HG03432 (cell line): Measurements from ENCODE around the gene BRSK1.

Experiments used
- ATAC-seq: cut with Tn5 transposase; IDR thresholded peaks from one replicate; pipeline ENCODE4 v1.9.1; 2021; ENCODE audit warnings: mild to moderate bottlenecking, moderate library complexity; ENCODE audit not compliant: unreplicated experiment

Gene BRSK1

GRCh38 chr19:55303477-55303876, 19.7 kb downstream of the BRSK1 start:
- no peak for ATAC-seq

- ATAC-seq: peak; percentile 39
Observed at GRCh38 chr19:55304279-55304978, 20.6 kb downstream of the BRSK1 start.

- no peak for ATAC-seq
Observed at GRCh38 chr19:55304980-55305379, 21.2 kb downstream of the BRSK1 start.

- no peak for ATAC-seq
Observed at GRCh38 chr19:55305491-55305890, 21.7 kb downstream of the BRSK1 start.

GRCh38 chr19:55305983-55306562, 22.3 kb downstream of the BRSK1 start:
- no peak for ATAC-seq

- ATAC-seq: no peak
Observed at GRCh38 chr19:55306712-55307111, 22.9 kb downstream of the BRSK1 start.

GRCh38 chr19:55308281-55308680, 24.5 kb downstream of the BRSK1 start:
- no peak for ATAC-seq

- ATAC-seq: no peak
Observed at GRCh38 chr19:55309448-55309847, 25.7 kb downstream of the BRSK1 start.

- no peak for ATAC-seq
Observed at GRCh38 chr19:55310498-55310897, 26.7 kb downstream of the BRSK1 start.

- no peak for ATAC-seq
Observed at GRCh38 chr19:55311397-55311796, 27.6 kb downstream of the BRSK1 start.

- no peak for ATAC-seq
Observed at GRCh38 chr19:55311797-55312196, 28.0 kb downstream of the BRSK1 start.

- no peak for ATAC-seq
Observed at GRCh38 chr19:55312621-55313512, 29.1 kb downstream of the BRSK1 start.

- ATAC-seq: no peak
Observed at GRCh38 chr19:55314396-55314795, 30.6 kb downstream of the BRSK1 start.

- no peak for ATAC-seq
Observed at GRCh38 chr19:55315956-55316525, 32.2 kb downstream of the BRSK1 start.

GRCh38 chr19:55316646-55317045, 32.8 kb downstream of the BRSK1 start:
- no peak for ATAC-seq

GRCh38 chr19:55319785-55320184, 36.0 kb downstream of the BRSK1 start:
- ATAC-seq: no peak

GRCh38 chr19:55320844-55321419, 37.1 kb downstream of the BRSK1 start:
- no peak for ATAC-seq

- ATAC-seq: no peak
Observed at GRCh38 chr19:55321466-55322137, 37.8 kb downstream of the BRSK1 start.

GRCh38 chr19:55322204-55322885, 38.5 kb downstream of the BRSK1 start:
- no peak for ATAC-seq

- no peak for ATAC-seq
Observed at GRCh38 chr19:55324662-55325061, 40.9 kb downstream of the BRSK1 start.
